A549 (cell line): ENCODE measurements around the gene PHPT1.

ENCODE experiments used
- BHLHE40 ChIP-seq: IDR thresholded peaks from 2 replicates; pipeline ENCODE4 v1.6.1; 2012; ENCODE audit warnings: low read depth, low read length, inconsistent platforms
- CHD2 ChIP-seq: fragments of 150-350 bp; IDR thresholded peaks from 2 replicates; pipeline ENCODE4 v1.6.1; 2014; ENCODE audit warnings: low read length; ENCODE audit not compliant: partially characterized antibody
- CHD4 ChIP-seq: fragments of 200-600 bp; sonication (generic); IDR thresholded peaks from 2 replicates; pipeline ENCODE4 v1.6.1; 2016; ENCODE audit warnings: antibody characterized with exemption, mild to moderate bottlenecking, borderline replicate concordance
- EHMT2 ChIP-seq: fragments of 200-600 bp; sonication (generic); IDR thresholded peaks from 2 replicates; pipeline ENCODE4 v1.6.1; 2016; ENCODE audit warnings: antibody characterized with exemption, low read depth, mild to moderate bottlenecking, moderate library complexity
- GATA3 ChIP-seq: IDR thresholded peaks from 2 replicates; pipeline ENCODE4 v1.6.1; 2012; ENCODE audit warnings: borderline replicate concordance
- MAFK ChIP-seq: fragments of 450-650 bp; IDR thresholded peaks from 2 replicates; pipeline ENCODE4 v1.6.1; 2014; ENCODE audit not compliant: partially characterized antibody
- POLR2AphosphoS2 ChIP-seq: conservative IDR thresholded peaks from 2 replicates; pipeline ENCODE4 v1.6.1; 2012; ENCODE audit warnings: low read length, improper control_type of control experiment, inconsistent platforms
- RAD21 ChIP-seq, 2 experiments: fragments of >200 bp in 1 of 2; sonication (Bioruptor Twin) in 1 of 2; formaldehyde crosslinking in 1 of 2; IDR thresholded peaks in 1 of 2; conservative IDR thresholded peaks in 1 of 2; 2 replicates in 1 of 2; 3 replicates in 1 of 2; pipeline ENCODE4 v1.6.1; 2012 to 2018; ENCODE audit warnings: inconsistent platforms in 1 of 2
- TF ChIP-seq, protein P1 (sequence below): fragments of >200 bp; sonication (Bioruptor Twin); formaldehyde crosslinking; IDR thresholded peaks from 3 replicates; pipeline ENCODE4 v1.5.1; 2016

DNA sequence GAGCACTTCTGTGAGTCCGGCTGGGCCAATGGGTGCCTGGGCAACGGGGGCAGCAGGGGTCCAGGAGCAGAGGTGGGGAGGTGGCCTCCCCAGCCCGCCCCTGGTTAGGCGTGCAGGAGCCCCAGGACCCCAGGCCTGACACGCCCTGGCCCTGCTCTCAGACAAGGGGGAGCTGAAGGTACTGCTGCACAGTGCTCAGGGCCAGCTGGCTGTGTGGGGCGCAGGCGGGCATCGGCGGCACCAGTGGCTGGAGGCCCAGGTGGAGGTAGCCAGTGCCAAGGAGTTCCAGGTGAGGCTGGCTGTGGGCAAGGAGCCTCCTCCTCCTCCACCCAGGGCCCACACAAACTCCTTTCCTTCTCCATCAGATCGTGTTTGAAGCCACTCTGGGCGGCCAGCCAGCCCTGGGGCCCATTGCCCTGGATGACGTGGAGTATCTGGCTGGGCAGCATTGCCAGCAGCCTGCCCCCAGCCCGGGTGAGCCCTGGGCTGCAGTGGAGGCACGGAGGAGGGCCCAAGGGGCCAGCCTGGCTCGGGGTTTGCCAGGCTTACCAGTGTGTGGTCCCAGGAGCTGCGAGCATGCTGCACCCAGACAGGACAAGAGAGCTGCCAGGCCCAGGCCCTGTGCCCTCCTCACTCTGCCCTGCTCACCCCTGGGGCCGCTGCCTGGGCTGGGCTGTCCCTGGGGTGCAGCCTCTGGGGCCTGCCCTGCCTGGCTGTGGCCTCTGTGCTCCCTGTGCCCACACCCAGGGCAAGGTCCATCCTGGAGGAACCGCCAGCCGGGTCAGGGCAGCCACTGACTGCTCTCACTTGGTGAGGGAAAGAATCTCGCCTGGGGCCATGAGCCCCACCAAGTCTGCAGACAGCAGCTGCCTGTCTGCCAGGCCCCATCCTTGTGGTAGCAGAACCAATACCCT lies 9.9 kb downstream of the PHPT1 start:
- TF ChIP-seq EHMT2 (no peak), CHD4 (no peak), BHLHE40 (no peak), RAD21 (conservative IDR thresholded peaks at IDR 0.05 in 1 of 2, IDR thresholded peaks at IDR 0.05 in 1 of 2) (no peak), MAFK (no peak), POLR2AphosphoS2 (no peak), GATA3 (0 out of 2 replicates have a peak, but pooled peaks have one; percentile 13), CHD2 (no peak)
- TF ChIP-seq, protein P1, sequence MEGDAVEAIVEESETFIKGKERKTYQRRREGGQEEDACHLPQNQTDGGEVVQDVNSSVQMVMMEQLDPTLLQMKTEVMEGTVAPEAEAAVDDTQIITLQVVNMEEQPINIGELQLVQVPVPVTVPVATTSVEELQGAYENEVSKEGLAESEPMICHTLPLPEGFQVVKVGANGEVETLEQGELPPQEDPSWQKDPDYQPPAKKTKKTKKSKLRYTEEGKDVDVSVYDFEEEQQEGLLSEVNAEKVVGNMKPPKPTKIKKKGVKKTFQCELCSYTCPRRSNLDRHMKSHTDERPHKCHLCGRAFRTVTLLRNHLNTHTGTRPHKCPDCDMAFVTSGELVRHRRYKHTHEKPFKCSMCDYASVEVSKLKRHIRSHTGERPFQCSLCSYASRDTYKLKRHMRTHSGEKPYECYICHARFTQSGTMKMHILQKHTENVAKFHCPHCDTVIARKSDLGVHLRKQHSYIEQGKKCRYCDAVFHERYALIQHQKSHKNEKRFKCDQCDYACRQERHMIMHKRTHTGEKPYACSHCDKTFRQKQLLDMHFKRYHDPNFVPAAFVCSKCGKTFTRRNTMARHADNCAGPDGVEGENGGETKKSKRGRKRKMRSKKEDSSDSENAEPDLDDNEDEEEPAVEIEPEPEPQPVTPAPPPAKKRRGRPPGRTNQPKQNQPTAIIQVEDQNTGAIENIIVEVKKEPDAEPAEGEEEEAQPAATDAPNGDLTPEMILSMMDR, result no peak
